HEK293T (cell line): ENCODE measurements around the gene DNAJC1.

Experiments
- ARNT ChIP-seq: fragments of 450-650 bp; IDR thresholded peaks from 2 replicates; pipeline ENCODE4 v1.6.1; 2017; ENCODE audit warnings: mild to moderate bottlenecking
- BHLHE40 ChIP-seq: fragments of 450-650 bp; IDR thresholded peaks from 2 replicates; pipeline ENCODE4 v1.6.1; 2016; ENCODE audit warnings: mild to moderate bottlenecking, moderate library complexity, borderline replicate concordance
- ELF4 ChIP-seq: fragments of 450-650 bp; IDR thresholded peaks from 2 replicates; pipeline ENCODE4 v1.6.1; 2017; ENCODE audit warnings: antibody characterized with exemption
- FOXA1 ChIP-seq: fragments of 450-650 bp; IDR thresholded peaks from 2 replicates; pipeline ENCODE4 v1.6.1; 2016; ENCODE audit warnings: mild to moderate bottlenecking
- FOXK2 ChIP-seq: fragments of 450-650 bp; IDR thresholded peaks from 2 replicates; pipeline ENCODE4 v1.6.1; 2016; ENCODE audit warnings: mild to moderate bottlenecking
- FOXM1 ChIP-seq: fragments of 450-650 bp; IDR thresholded peaks from 2 replicates; pipeline ENCODE4 v1.6.1; 2017; ENCODE audit warnings: mild to moderate bottlenecking, borderline replicate concordance
- HDGF ChIP-seq: fragments of 450-650 bp; IDR thresholded peaks from 2 replicates; pipeline ENCODE4 v1.6.1; 2017; ENCODE audit warnings: antibody characterized with exemption, borderline replicate concordance
- L3MBTL2 ChIP-seq: fragments of 450-650 bp; conservative IDR thresholded peaks from 2 replicates; pipeline ENCODE4 v1.6.1; 2016; ENCODE audit warnings: mild to moderate bottlenecking
- SP1 ChIP-seq: fragments of 450-650 bp; IDR thresholded peaks from 2 replicates; pipeline ENCODE4 v1.6.1; 2017
- SUZ12 ChIP-seq: fragments of 450-650 bp; IDR thresholded peaks from 2 replicates; pipeline ENCODE4 v1.6.1; 2016; ENCODE audit warnings: mild to moderate bottlenecking
- TARDBP ChIP-seq: fragments of 450-650 bp; IDR thresholded peaks from 2 replicates; pipeline ENCODE4 v1.6.1; 2016
- TF ChIP-seq, protein P1 (sequence below): fragments of 450-650 bp; IDR thresholded peaks from 2 replicates; pipeline ENCODE4 v1.6.1; 2016

DNA sequence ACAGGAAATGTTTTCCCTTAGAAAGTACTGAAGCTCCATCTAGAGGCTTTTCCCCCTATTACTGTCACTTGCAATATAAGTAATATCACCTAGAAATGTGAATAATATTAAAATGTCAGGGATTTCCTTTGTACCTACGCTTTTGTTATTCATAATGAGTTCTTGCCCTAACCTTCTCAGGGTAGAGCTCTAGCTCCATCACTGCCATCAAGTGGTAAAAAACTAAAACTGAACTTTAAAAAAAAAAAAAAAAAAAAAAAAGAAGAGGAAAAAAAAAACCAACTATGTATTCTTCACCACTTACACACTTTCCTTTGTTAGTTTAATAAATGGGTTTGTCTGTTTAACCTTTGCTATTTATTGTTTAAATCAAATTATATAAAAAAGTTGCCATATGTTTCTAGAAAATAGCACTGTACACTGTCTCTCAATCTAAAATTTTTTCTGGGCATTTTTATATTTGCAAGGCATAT is 49.9 kb downstream of the DNAJC1 start:
- no peak for TF ChIP-seq SUZ12
- no peak for TF ChIP-seq FOXM1
- no peak for TF ChIP-seq TARDBP
- TF ChIP-seq FOXA1 = no peak
- TF ChIP-seq L3MBTL2 = no peak
- TF ChIP-seq BHLHE40 = no peak
- TF ChIP-seq ARNT = no peak
- TF ChIP-seq FOXK2 = no peak
- no peak for TF ChIP-seq HDGF
- no peak for TF ChIP-seq ELF4
- no peak for TF ChIP-seq SP1
- TF ChIP-seq, protein P1, sequence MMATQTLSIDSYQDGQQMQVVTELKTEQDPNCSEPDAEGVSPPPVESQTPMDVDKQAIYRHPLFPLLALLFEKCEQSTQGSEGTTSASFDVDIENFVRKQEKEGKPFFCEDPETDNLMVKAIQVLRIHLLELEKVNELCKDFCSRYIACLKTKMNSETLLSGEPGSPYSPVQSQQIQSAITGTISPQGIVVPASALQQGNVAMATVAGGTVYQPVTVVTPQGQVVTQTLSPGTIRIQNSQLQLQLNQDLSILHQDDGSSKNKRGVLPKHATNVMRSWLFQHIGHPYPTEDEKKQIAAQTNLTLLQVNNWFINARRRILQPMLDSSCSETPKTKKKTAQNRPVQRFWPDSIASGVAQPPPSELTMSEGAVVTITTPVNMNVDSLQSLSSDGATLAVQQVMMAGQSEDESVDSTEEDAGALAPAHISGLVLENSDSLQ = no peak
